Measurements from ENCODE around the gene CDCA4. TPM values are rescaled to one million over a fixed set of nuclear protein-coding genes. Genes with fewer than 3 reads are reported as not detected.

The CDCA4 gene
- total RNA-seq, 2 donors from 2014 or later = 46.6 to 65.1 TPM

DNA sequence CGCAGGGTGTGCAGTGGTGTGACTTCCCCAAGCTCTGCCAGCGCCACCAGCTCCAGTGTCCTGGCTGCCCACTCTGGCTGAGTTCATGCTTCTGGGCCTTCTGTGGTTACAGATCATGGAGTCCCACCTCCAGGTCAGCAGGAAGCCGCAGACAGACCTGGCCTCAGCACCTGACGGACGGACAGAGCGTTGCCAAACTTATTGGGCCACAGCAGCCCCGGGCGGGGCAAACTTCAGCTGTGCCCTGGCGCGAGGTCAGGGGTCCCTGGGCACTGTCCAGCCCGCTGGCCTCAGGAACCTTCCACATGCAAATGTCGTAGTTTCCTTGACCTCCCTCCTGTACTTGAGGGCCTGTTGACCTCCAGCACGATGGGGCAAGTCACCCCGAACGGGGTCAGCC lies 33.1 kb upstream of the CDCA4 start:
- 94 to 97% methylated on average over 12 to 15 of the region's 15 CpGs for WGBS, 2 experiments (ENCODE audit: insufficient coverage in 1 of 2, insufficient read length in 1 of 2)
- no peaks in the 10 kb centered on the region for H3K9me3 Mint-ChIP-seq
- Histone ChIP-seq H3K27me3 (ENCODE audit: control insufficient read depth, insufficient read depth, low read length, poor library complexity, severe bottlenecking) (no peaks in the 10 kb centered on the region), H3K27ac (ENCODE audit: low read depth, low read length) (no peak overlapping the region), H3K9ac (ENCODE audit: extremely low read depth, low read length, poor library complexity, severe bottlenecking) (no peak overlapping the region), H3K9me3 (ENCODE audit: control insufficient read depth, low read length) (no peaks in the 10 kb centered on the region), H3K4me3 (ENCODE audit: low read length) (no peak overlapping the region), H3K36me3 (ENCODE audit: control insufficient read depth, insufficient read depth, low read length) (no peaks in the 10 kb centered on the region), H3K4me1 (ENCODE audit: control insufficient read depth, insufficient read depth, low read length) (peaks cover 2% of the 10 kb centered on the region)
- no peaks in the 10 kb centered on the region for H3K36me3 Mint-ChIP-seq (ENCODE audit: low read depth)
- no peak overlapping the region for H3K27ac Mint-ChIP-seq
- H3K4me3 Mint-ChIP-seq = no peak overlapping the region
- no peaks in the 10 kb centered on the region for H3K4me1 Mint-ChIP-seq
- H3K27me3 Mint-ChIP-seq (ENCODE audit: insufficient read depth) = no peaks in the 10 kb centered on the region
- DNase-seq = no peak
- TF ChIP-seq, protein P1, sequence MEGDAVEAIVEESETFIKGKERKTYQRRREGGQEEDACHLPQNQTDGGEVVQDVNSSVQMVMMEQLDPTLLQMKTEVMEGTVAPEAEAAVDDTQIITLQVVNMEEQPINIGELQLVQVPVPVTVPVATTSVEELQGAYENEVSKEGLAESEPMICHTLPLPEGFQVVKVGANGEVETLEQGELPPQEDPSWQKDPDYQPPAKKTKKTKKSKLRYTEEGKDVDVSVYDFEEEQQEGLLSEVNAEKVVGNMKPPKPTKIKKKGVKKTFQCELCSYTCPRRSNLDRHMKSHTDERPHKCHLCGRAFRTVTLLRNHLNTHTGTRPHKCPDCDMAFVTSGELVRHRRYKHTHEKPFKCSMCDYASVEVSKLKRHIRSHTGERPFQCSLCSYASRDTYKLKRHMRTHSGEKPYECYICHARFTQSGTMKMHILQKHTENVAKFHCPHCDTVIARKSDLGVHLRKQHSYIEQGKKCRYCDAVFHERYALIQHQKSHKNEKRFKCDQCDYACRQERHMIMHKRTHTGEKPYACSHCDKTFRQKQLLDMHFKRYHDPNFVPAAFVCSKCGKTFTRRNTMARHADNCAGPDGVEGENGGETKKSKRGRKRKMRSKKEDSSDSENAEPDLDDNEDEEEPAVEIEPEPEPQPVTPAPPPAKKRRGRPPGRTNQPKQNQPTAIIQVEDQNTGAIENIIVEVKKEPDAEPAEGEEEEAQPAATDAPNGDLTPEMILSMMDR (conservative IDR thresholded peaks at IDR 0.05) = no peak

DNA sequence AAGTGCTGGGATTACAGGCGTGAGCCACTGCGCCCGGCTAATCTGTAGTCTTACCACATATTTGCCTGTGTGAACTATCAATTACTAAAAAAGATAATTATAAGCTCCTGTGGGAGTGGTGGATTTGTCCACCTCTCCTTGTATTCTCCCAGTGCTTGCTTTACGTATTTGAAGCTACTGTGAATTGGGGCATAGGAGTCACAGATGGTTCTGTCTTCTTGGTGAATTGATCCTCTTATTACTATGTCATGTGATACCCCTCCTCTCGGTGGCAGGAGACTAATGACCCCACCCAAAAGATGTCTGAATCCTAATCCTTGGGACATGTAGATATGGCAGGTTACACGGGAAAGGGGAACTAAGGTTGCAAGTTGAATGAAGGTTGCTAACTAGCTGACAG lies 32.5 kb upstream of the CDCA4 start:
- no peaks in the 10 kb centered on the region for H3K4me1 Mint-ChIP-seq
- H3K36me3 ChIP-seq (ENCODE audit: control insufficient read depth, insufficient read depth, low read length) = no peaks in the 10 kb centered on the region
- no peak overlapping the region for H3K9ac ChIP-seq (ENCODE audit: extremely low read depth, low read length, poor library complexity, severe bottlenecking)
- H3K27me3 ChIP-seq (ENCODE audit: control insufficient read depth, insufficient read depth, low read length, poor library complexity, severe bottlenecking) = no peaks in the 10 kb centered on the region
- H3K4me3 ChIP-seq (ENCODE audit: low read length) = no peak overlapping the region
- no peaks in the 10 kb centered on the region for H3K9me3 ChIP-seq (ENCODE audit: control insufficient read depth, low read length)
- H3K27ac ChIP-seq (ENCODE audit: low read depth, low read length) = no peak overlapping the region
- H3K36me3 Mint-ChIP-seq (ENCODE audit: low read depth) = no peaks in the 10 kb centered on the region
- DNase-seq = no peak
- no peaks in the 10 kb centered on the region for H3K9me3 Mint-ChIP-seq
- TF ChIP-seq, protein P1 (conservative IDR thresholded peaks at IDR 0.05) = no peak
- H3K4me1 ChIP-seq (ENCODE audit: control insufficient read depth, insufficient read depth, low read length) = no peaks in the 10 kb centered on the region
- no peaks in the 10 kb centered on the region for H3K27me3 Mint-ChIP-seq (ENCODE audit: insufficient read depth)
- WGBS, 2 experiments (ENCODE audit: insufficient coverage in 1 of 2, insufficient read length in 1 of 2) = 90 to 93% methylated on average over 3 to 6 of the region's 6 CpGs
- H3K4me3 Mint-ChIP-seq = no peak overlapping the region
- no peak overlapping the region for H3K27ac Mint-ChIP-seq

DNA sequence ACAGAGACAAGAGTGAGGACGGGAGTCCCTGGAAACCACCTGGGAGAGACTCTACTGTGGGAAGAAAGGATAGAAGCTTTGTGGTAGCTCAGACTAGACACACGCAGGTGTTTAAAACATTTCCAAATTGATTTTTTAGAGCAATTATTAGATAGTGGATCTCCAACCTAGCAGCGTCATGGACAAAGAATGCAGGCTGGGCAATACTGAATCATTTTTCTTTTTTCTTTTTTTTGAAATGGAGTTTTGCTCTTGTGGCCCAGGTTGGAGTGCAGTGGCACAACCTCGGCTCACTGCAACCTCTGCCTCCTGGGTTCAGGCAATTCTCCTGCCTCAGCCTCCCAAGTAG lies 31.2 kb upstream of the CDCA4 start:
- Histone ChIP-seq H3K27me3 (ENCODE audit: control insufficient read depth, insufficient read depth, low read length, poor library complexity, severe bottlenecking) (no peaks in the 10 kb centered on the region), H3K36me3 (ENCODE audit: control insufficient read depth, insufficient read depth, low read length) (no peaks in the 10 kb centered on the region), H3K4me1 (ENCODE audit: control insufficient read depth, insufficient read depth, low read length) (no peaks in the 10 kb centered on the region), H3K9ac (ENCODE audit: extremely low read depth, low read length, poor library complexity, severe bottlenecking) (no peak overlapping the region), H3K9me3 (ENCODE audit: control insufficient read depth, low read length) (no peaks in the 10 kb centered on the region), H3K27ac (ENCODE audit: low read depth, low read length) (no peak overlapping the region), H3K4me3 (ENCODE audit: low read length) (no peak overlapping the region)
- Mint-ChIP-seq H3K4me3 (no peak overlapping the region), H3K9me3 (no peaks in the 10 kb centered on the region), H3K27me3 (ENCODE audit: insufficient read depth) (no peaks in the 10 kb centered on the region), H3K36me3 (ENCODE audit: low read depth) (no peaks in the 10 kb centered on the region), H3K27ac (no peak overlapping the region), H3K4me1 (no peaks in the 10 kb centered on the region)
- 90% methylated on average over 2 to 4 of the region's 4 CpGs for WGBS, 2 experiments (ENCODE audit: insufficient coverage in 1 of 2, insufficient read length in 1 of 2)
- no peak for DNase-seq
- TF ChIP-seq, protein P1 (conservative IDR thresholded peaks at IDR 0.05) = no peak

Measured in endodermal cell (in vitro differentiated cells).